Fibroblast of peridontal ligament (primary cell): ENCODE measurements around the gene AMIGO3.
A peak's percentile ranks its signal among the peaks of the same experiment; 100 is the strongest.

Experiments used
- DNase-seq: peaks from one replicate; pipeline ENCODE4 v3.0.0-alpha.2; 2010; ENCODE audit errors: extremely low read depth

AMIGO3 gene

GRCh38 chr3:49724586-49724985, 5.1 kb upstream of the AMIGO3 start:
- no peak for DNase-seq

- DNase-seq: peak; percentile 94
These were observed 4.4 kb upstream of the AMIGO3 start, which contains the start of gene GMPPB for GRCh38 chr3:49723628-49724551. TSS of gene GMPPB (minus strand) at chr3:49723951. CDS start at chr3:49723726, 225 bp downstream.

GRCh38 chr3:49723296-49723627, 3.8 kb upstream of the AMIGO3 start:
- peak; percentile 30 for DNase-seq

- DNase-seq: no peak
These were observed 3.4 kb upstream of the AMIGO3 start for GRCh38 chr3:49722896-49723295.

- no peak for DNase-seq
These were observed 2.7 kb upstream of the AMIGO3 start for GRCh38 chr3:49721896-49722781.

GRCh38 chr3:49721596-49721895, 2.1 kb upstream of the AMIGO3 start:
- DNase-seq: no peak

GRCh38 chr3:49720855-49721595, 1.5 kb upstream of the AMIGO3 start:
- no peak for DNase-seq

- DNase-seq: no peak
These were observed 648 bp downstream of the AMIGO3 start for GRCh38 chr3:49718858-49719213.

- DNase-seq: no peak
These were observed 1.3 kb downstream of the AMIGO3 start for GRCh38 chr3:49717959-49718857.

- no peak for DNase-seq
These were observed 2.1 kb downstream of the AMIGO3 start for GRCh38 chr3:49717211-49717958.

- no peak for DNase-seq
These were observed 2.7 kb downstream of the AMIGO3 start for GRCh38 chr3:49716691-49717210.

GRCh38 chr3:49716169-49716568, 3.3 kb downstream of the AMIGO3 start:
- DNase-seq: no peak

- no peak for DNase-seq
These were observed 3.8 kb downstream of the AMIGO3 start for GRCh38 chr3:49715611-49716121.

GRCh38 chr3:49714728-49715550, 4.5 kb downstream of the AMIGO3 start:
- no peak for DNase-seq

GRCh38 chr3:49713336-49714105, 6.0 kb downstream of the AMIGO3 start:
- DNase-seq: no peak

- no peak for DNase-seq
These were observed 6.7 kb downstream of the AMIGO3 start for GRCh38 chr3:49712631-49713317.

GRCh38 chr3:49712166-49712565, 7.3 kb downstream of the AMIGO3 start:
- no peak for DNase-seq

- no peak for DNase-seq
These were observed 8.0 kb downstream of the AMIGO3 start for GRCh38 chr3:49711489-49711888.
